Loucy (cell line): ENCODE data around the gene MAPT.
"Not testable (repeated sequence)": the region's sequence is repeated elsewhere in the genome, so short reads cannot be mapped to it uniquely, and the experiment has no call there.

Experiments
- H2AFZ ChIP-seq: fragments of 200-600 bp; sonication (generic); 2 replicates; pipeline ENCODE4 v1.6.0; 2016; ENCODE audit warnings: antibody characterized with exemption, mild to moderate bottlenecking, low read length, moderate library complexity
- H3F3A ChIP-seq: fragments of 200-600 bp; 2 replicates; pipeline ENCODE4 v1.6.0; 2016; ENCODE audit warnings: antibody characterized with exemption, low read depth, mild to moderate bottlenecking
- H3K27me3 ChIP-seq: fragments of 200-600 bp; sonication (generic); 2 replicates; pipeline ENCODE4 v1.6.1; 2014; ENCODE audit warnings: low read length, mild to moderate bottlenecking; ENCODE audit not compliant: insufficient read depth, poor library complexity, severe bottlenecking
- H3K36me3 ChIP-seq: fragments of 200-600 bp; sonication (generic); 2 replicates; pipeline ENCODE4 v1.6.1; 2016; ENCODE audit warnings: low read length; ENCODE audit not compliant: insufficient read depth
- H3K4me1 ChIP-seq: fragments of 200-600 bp; sonication (generic); 2 replicates; pipeline ENCODE4 v1.5.1; 2014; ENCODE audit warnings: low read length, mild to moderate bottlenecking; ENCODE audit not compliant: insufficient read depth, poor library complexity, severe bottlenecking
- H3K4me2 ChIP-seq: fragments of 200-600 bp; sonication (generic); 2 replicates; pipeline ENCODE4 v1.6.0; 2014; ENCODE audit warnings: antibody characterized with exemption, low read length, low read depth, mild to moderate bottlenecking; ENCODE audit not compliant: poor library complexity, severe bottlenecking
- H3K4me3 ChIP-seq: fragments of 200-600 bp; sonication (generic); 2 replicates; pipeline ENCODE4 v1.5.1; 2014; ENCODE audit warnings: low read length, mild to moderate bottlenecking, mixed read lengths; ENCODE audit not compliant: poor library complexity, severe bottlenecking
- H3K79me2 ChIP-seq: fragments of 200-600 bp; sonication (generic); 2 replicates; pipeline ENCODE4 v1.6.1; 2014; ENCODE audit warnings: low read length; ENCODE audit not compliant: insufficient read depth
- H3K9ac ChIP-seq: fragments of 200-600 bp; sonication (generic); 2 replicates; pipeline ENCODE4 v1.6.0; 2014; ENCODE audit warnings: mild to moderate bottlenecking, low read depth, low read length, moderate library complexity; ENCODE audit not compliant: poor library complexity, severe bottlenecking
- H3K9me2 ChIP-seq: fragments of 200-600 bp; sonication (generic); replicated peaks from 2 replicates; pipeline ENCODE4 v1.6.1; 2016; ENCODE audit warnings: low read depth, low read length, mixed read lengths
- H3K9me3 ChIP-seq: fragments of 200-600 bp; sonication (generic); 2 replicates; pipeline ENCODE4 v1.6.1; 2014; ENCODE audit warnings: mild to moderate bottlenecking, antibody characterized with exemption, low read length, low read depth; ENCODE audit not compliant: insufficient read depth
- H4K20me1 ChIP-seq: fragments of 200-600 bp; sonication (generic); 2 replicates; pipeline ENCODE4 v1.6.0; 2014; ENCODE audit warnings: antibody characterized with exemption, low read length, mild to moderate bottlenecking; ENCODE audit not compliant: insufficient read depth, poor library complexity, severe bottlenecking
- CTCF ChIP-seq: fragments of 200-600 bp; sonication (generic); conservative IDR thresholded peaks from 2 replicates; pipeline ENCODE4 v1.5.1; 2014; ENCODE audit warnings: mild to moderate bottlenecking, antibody characterized with exemption, low read length
- EZH2phosphoT487 ChIP-seq: fragments of 200-600 bp; IDR thresholded peaks from 2 replicates; pipeline ENCODE4 v1.6.1; 2018; ENCODE audit warnings: antibody characterized with exemption, mild to moderate bottlenecking, moderate library complexity, borderline replicate concordance

Gene MAPT

GRCh38 chr17:45954914-45955313, 60.6 kb downstream of the MAPT start:
- TF ChIP-seq CTCF: no peak
- TF ChIP-seq EZH2phosphoT487: no peak

DNA sequence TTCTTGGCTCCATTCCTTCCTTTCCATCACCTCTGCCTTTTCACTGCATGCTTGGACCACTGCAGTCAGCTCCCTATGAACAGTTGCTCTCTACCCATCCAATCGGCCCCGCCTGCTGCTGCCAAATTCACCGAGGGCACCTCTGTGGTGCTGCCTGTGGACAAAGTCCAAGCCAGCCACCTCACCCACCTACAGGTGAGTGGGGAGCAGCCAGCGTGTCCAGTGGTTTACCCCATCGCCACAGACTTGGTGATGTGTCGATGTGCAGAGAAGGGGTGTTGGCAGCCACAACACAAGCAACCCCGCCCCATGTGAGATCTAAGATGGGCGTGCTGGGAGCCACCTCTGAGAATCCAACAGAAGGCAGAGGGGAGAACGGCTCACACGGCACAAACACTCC, 61.0 kb downstream of the MAPT start:
- no peak overlapping the region for H3K4me2 ChIP-seq
- no peaks in the 10 kb centered on the region for H3K79me2 ChIP-seq
- no peaks in the 10 kb centered on the region for H4K20me1 ChIP-seq
- no peak for TF ChIP-seq EZH2phosphoT487
- TF ChIP-seq CTCF: no peak
- H3K4me3 ChIP-seq: no peak overlapping the region
- no peak overlapping the region for H2AFZ ChIP-seq
- H3K9me3 ChIP-seq: no peaks in the 10 kb centered on the region
- no peaks in the 10 kb centered on the region for H3K27me3 ChIP-seq
- H3F3A ChIP-seq: no peaks in the 10 kb centered on the region
- H3K9me2 ChIP-seq: no peaks in the 10 kb centered on the region
- H3K36me3 ChIP-seq: no peaks in the 10 kb centered on the region
- H3K4me1 ChIP-seq: peaks cover 6% of the 10 kb centered on the region
- H3K9ac ChIP-seq: no peak overlapping the region

More at GRCh38 chr17:45954914-45955313, 60.6 kb downstream of the MAPT start:
- H3K9me2 ChIP-seq: no peaks in the 10 kb centered on the region
- no peak overlapping the region for H3K4me3 ChIP-seq
- no peak overlapping the region for H3K4me2 ChIP-seq
- H3K9ac ChIP-seq: no peak overlapping the region
- H2AFZ ChIP-seq: no peak overlapping the region
- no peaks in the 10 kb centered on the region for H3K36me3 ChIP-seq
- H4K20me1 ChIP-seq: no peaks in the 10 kb centered on the region
- H3K27me3 ChIP-seq: no peaks in the 10 kb centered on the region
- no peaks in the 10 kb centered on the region for H3K79me2 ChIP-seq
- peaks cover 6% of the 10 kb centered on the region for H3K4me1 ChIP-seq
- no peaks in the 10 kb centered on the region for H3K9me3 ChIP-seq
- H3F3A ChIP-seq: no peaks in the 10 kb centered on the region

- H3F3A ChIP-seq: no peaks in the 10 kb centered on the region
- no peak overlapping the region for H3K4me2 ChIP-seq
- TF ChIP-seq CTCF (no peak), EZH2phosphoT487 (no peak)
- H3K9me2 ChIP-seq: no peaks in the 10 kb centered on the region
- no peaks in the 10 kb centered on the region for H4K20me1 ChIP-seq
- peaks cover 6% of the 10 kb centered on the region for H3K4me1 ChIP-seq
- H2AFZ ChIP-seq: no peak overlapping the region
- H3K79me2 ChIP-seq: no peaks in the 10 kb centered on the region
- H3K9ac ChIP-seq: no peak overlapping the region
- no peak overlapping the region for H3K4me3 ChIP-seq
- no peaks in the 10 kb centered on the region for H3K36me3 ChIP-seq
- H3K27me3 ChIP-seq: no peaks in the 10 kb centered on the region
- H3K9me3 ChIP-seq: no peaks in the 10 kb centered on the region
Observed at GRCh38 chr17:45956090-45956489, 61.7 kb downstream of the MAPT start.

DNA sequence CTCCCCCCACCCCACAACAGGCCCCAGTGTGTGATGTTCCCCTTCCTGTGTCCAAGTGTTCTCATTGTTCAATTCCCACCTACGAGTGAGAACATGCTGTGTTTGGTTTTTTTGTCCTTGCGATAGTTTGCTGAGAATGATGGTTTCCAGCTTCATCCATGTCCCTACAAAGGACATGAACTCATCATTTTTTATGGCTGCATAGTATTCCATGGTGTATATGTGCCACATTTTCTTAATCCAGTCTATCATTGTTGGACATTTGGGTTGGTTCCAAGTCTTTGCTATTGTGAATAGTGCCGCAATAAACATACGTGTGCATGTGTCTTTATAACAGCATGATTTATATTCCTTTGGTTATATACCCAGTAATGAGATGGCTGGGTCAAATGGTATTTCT, 62.4 kb downstream of the MAPT start:
- not testable (repeated sequence) for H3K9ac ChIP-seq, H3F3A ChIP-seq, H3K36me3 ChIP-seq, H3K79me2 ChIP-seq, H3K4me1 ChIP-seq, H3K27me3 ChIP-seq, H4K20me1 ChIP-seq, H3K4me3 ChIP-seq, H3K9me2 ChIP-seq, H3K9me3 ChIP-seq, H2AFZ ChIP-seq, H3K4me2 ChIP-seq
